Stimulated activated CD8-positive, alpha-beta memory T cell treated with anti-CD3 and anti-CD28 coated beads, Interleukin-7, amount 100 ng/mL, for 24 hours (primary cell): ENCODE results near the gene POLA1.

Source experiments
- DNase-seq: peaks from one replicate; pipeline ENCODE4 v3.0.0-alpha.2; 2020; ENCODE audit warnings: low read depth

POLA1 gene

GRCh38 chrX:24876530-24877287 lies 183.0 kb downstream of the POLA1 start:
- DNase-seq = no peak

- no peak for DNase-seq
Measured at GRCh38 chrX:24877288-24877664, 183.6 kb downstream of the POLA1 start.

- no peak for DNase-seq
Measured at GRCh38 chrX:24877854-24878650, 184.3 kb downstream of the POLA1 start.

GRCh38 chrX:24879679-24880078 lies 186.0 kb downstream of the POLA1 start:
- DNase-seq = no peak

GRCh38 chrX:24886916-24887315 lies 193.2 kb downstream of the POLA1 start:
- DNase-seq = no peak

- no peak for DNase-seq
Measured at GRCh38 chrX:24890677-24891076, 197.0 kb downstream of the POLA1 start.

GRCh38 chrX:24899391-24899790 lies 205.7 kb downstream of the POLA1 start:
- no peak for DNase-seq

- DNase-seq = no peak
Measured at GRCh38 chrX:24900234-24900633, 206.5 kb downstream of the POLA1 start.

- no peak for DNase-seq
Measured at GRCh38 chrX:24902806-24903205, 209.1 kb downstream of the POLA1 start.

- no peak for DNase-seq
Measured at GRCh38 chrX:24918715-24919114, 225.0 kb downstream of the POLA1 start.

GRCh38 chrX:24920769-24921168 lies 227.1 kb downstream of the POLA1 start:
- DNase-seq = no peak

GRCh38 chrX:24925430-24925829 lies 231.7 kb downstream of the POLA1 start:
- DNase-seq = no peak

GRCh38 chrX:24927372-24927771 lies 233.7 kb downstream of the POLA1 start:
- no peak for DNase-seq

- DNase-seq = no peak
Measured at GRCh38 chrX:24928114-24928513, 234.4 kb downstream of the POLA1 start.

GRCh38 chrX:24934279-24934678 lies 240.6 kb downstream of the POLA1 start:
- no peak for DNase-seq

GRCh38 chrX:24945009-24945408 lies 251.3 kb downstream of the POLA1 start:
- DNase-seq = no peak

GRCh38 chrX:24946369-24946768 lies 252.7 kb downstream of the POLA1 start:
- DNase-seq = no peak

- DNase-seq = no peak
Measured at GRCh38 chrX:24954732-24955131, 261.0 kb downstream of the POLA1 start.

GRCh38 chrX:24955372-24955930 lies 261.7 kb downstream of the POLA1 start:
- no peak for DNase-seq

GRCh38 chrX:24956828-24957227 lies 263.1 kb downstream of the POLA1 start:
- DNase-seq = no peak

GRCh38 chrX:24961809-24962208 lies 268.1 kb downstream of the POLA1 start:
- no peak for DNase-seq

GRCh38 chrX:24963823-24964222 lies 270.1 kb downstream of the POLA1 start:
- DNase-seq = no peak

- no peak for DNase-seq
Measured at GRCh38 chrX:24965372-24965771, 271.7 kb downstream of the POLA1 start.
